Activated effector memory CD4-positive, alpha-beta T cell treated with Interleukin-2 at 50 U/mL for 16 hours (primary cell): ENCODE results near the gene INSRR.

ENCODE experiments used
- DNase-seq: peaks from one replicate; pipeline ENCODE4 v3.0.0-alpha.2; 2020

Gene INSRR

GRCh38 chr1:156822680-156823079, 36.2 kb downstream of the INSRR start:
- no peak for DNase-seq

GRCh38 chr1:156821801-156822200, 37.1 kb downstream of the INSRR start:
- DNase-seq, result no peak

GRCh38 chr1:156816561-156817328, 42.2 kb downstream of the INSRR start, which contains the start of gene SH2D2A:
Gene SH2D2A (minus strand): TSS chr1:156816848. CDS start chr1:156816708, 140 bp downstream.
- DNase-seq, result peak; percentile 90

- DNase-seq, result no peak
Measured at GRCh38 chr1:156815961-156816422, 42.9 kb downstream of the INSRR start.

GRCh38 chr1:156815307-156815826, 43.5 kb downstream of the INSRR start:
- no peak for DNase-seq

- DNase-seq, result no peak
Measured at GRCh38 chr1:156814571-156815260, 44.2 kb downstream of the INSRR start.

GRCh38 chr1:156813750-156814570, 45.0 kb downstream of the INSRR start:
- peak; percentile 59 for DNase-seq

- no peak for DNase-seq
Measured at GRCh38 chr1:156813298-156813697, 45.6 kb downstream of the INSRR start.

- DNase-seq, result no peak
Measured at GRCh38 chr1:156812293-156812990, 46.5 kb downstream of the INSRR start.

GRCh38 chr1:156811168-156811567, 47.7 kb downstream of the INSRR start:
- no peak for DNase-seq

- no peak for DNase-seq
Measured at GRCh38 chr1:156809711-156810366, 49.1 kb downstream of the INSRR start.

- no peak for DNase-seq
Measured at GRCh38 chr1:156809281-156809680, 49.6 kb downstream of the INSRR start.

- DNase-seq, result no peak
Measured at GRCh38 chr1:156808186-156809030, 50.5 kb downstream of the INSRR start.

- no peak for DNase-seq
Measured at GRCh38 chr1:156807627-156808026, 51.3 kb downstream of the INSRR start.

- no peak for DNase-seq
Measured at GRCh38 chr1:156806512-156807440, 52.1 kb downstream of the INSRR start.

- DNase-seq, result no peak
Measured at GRCh38 chr1:156805766-156806511, 53.0 kb downstream of the INSRR start.

- no peak for DNase-seq
Measured at GRCh38 chr1:156804572-156805243, 54.2 kb downstream of the INSRR start.

GRCh38 chr1:156804026-156804425, 54.9 kb downstream of the INSRR start:
- no peak for DNase-seq
